Peyer's patch (tissue), 4 donors: ENCODE data around the gene NANOS3.

ENCODE experiments used
- CTCF ChIP-seq, 6 experiments: fragments of 450-650 bp in 4 of 6; fragments of 200-600 bp in 2 of 6; sonication (generic) in 1 of 6; IDR thresholded peaks; one replicate each; pipeline ENCODE4 v1.5.1; 2017 to 2019; ENCODE audit warnings: antibody characterized with exemption in 6 of 6, mild to moderate bottlenecking in 3 of 6, moderate library complexity in 1 of 6
- POLR2A ChIP-seq, 2 donors: fragments of 450-650 bp; IDR thresholded peaks; one replicate each; pipeline ENCODE4 v1.5.1; 2017; ENCODE audit warnings: antibody characterized with exemption in 2 of 2, mild to moderate bottlenecking in 2 of 2, moderate library complexity in 2 of 2

- TF ChIP-seq CTCF (IDR thresholded peaks at IDR 0.05) (no peak), POLR2A (IDR thresholded peaks at IDR 0.05) (no peak)
These were observed 28.6 kb upstream of the NANOS3 start for GRCh38 chr19:13848340-13848677.
